WTC11 (cell line): Measurements from ENCODE around the gene PNRC1. TPM values are rescaled to one million over a fixed set of nuclear protein-coding genes. Genes with fewer than 3 reads are reported as not detected.

Experiments
- ATAC-seq: fragments of 200-7000 bp; cut with Tn5 transposase; 2 replicates; pipeline ENCODE4 v1.10.0; 2021; ENCODE audit warnings: mild to moderate bottlenecking, moderate library complexity
- CTCF ChIA-PET: fragments of 300-600 bp; sonication (Branson Sonifier 250); formaldehyde crosslinking; loops from one replicate; lab custom pipeline; 2021; ENCODE audit warnings: antibody characterized with exemption; lab: Charles Lee
- POLR2A ChIA-PET: fragments of 350-600 bp; sonication (Branson Sonifier 250); formaldehyde crosslinking; loops from one replicate; lab custom pipeline; 2021; ENCODE audit warnings: antibody characterized with exemption; lab: Charles Lee
- DNase-seq: peaks from one replicate; pipeline ENCODE4 v3.0.0; 2021; ENCODE audit warnings: low spot score
- H3K27ac Mint-ChIP-seq: 2 replicates; pipeline ENCODE4 v1.8.0; 2021; ENCODE audit warnings: mixed read lengths
- H3K27me3 Mint-ChIP-seq: 2 replicates; pipeline ENCODE4 v1.8.0; 2021; ENCODE audit warnings: low read depth, mild to moderate bottlenecking, moderate library complexity, mixed read lengths
- H3K36me3 Mint-ChIP-seq: 2 replicates; pipeline ENCODE4 v1.8.0; 2021; ENCODE audit warnings: mixed read lengths
- H3K4me1 Mint-ChIP-seq: 2 replicates; pipeline ENCODE4 v1.8.0; 2022; ENCODE audit warnings: mixed read lengths
- H3K4me3 Mint-ChIP-seq: 2 replicates; pipeline ENCODE4 v1.8.0; 2021; ENCODE audit warnings: mild to moderate bottlenecking, moderate library complexity, mixed read lengths
- H3K9me3 Mint-ChIP-seq: 2 replicates; pipeline ENCODE4 v1.8.0; 2021; ENCODE audit warnings: mixed read lengths
- ARID4B ChIP-seq: sonication (generic); formaldehyde crosslinking; IDR thresholded peaks from 2 replicates; pipeline ENCODE4 v1.8.0; 2023; ENCODE audit warnings: missing genetic modification reagents, mild to moderate bottlenecking, borderline replicate concordance
- E2F1 ChIP-seq: sonication (generic); formaldehyde crosslinking; IDR thresholded peaks from 2 replicates; pipeline ENCODE4 v1.8.0; 2022; ENCODE audit warnings: mild to moderate bottlenecking, missing genetic modification reagents
- ESRRA ChIP-seq: sonication (generic); formaldehyde crosslinking; IDR thresholded peaks from 2 replicates; pipeline ENCODE4 v1.8.1; 2022; ENCODE audit warnings: mild to moderate bottlenecking, missing genetic modification reagents, borderline replicate concordance
- ETV6 ChIP-seq: sonication (generic); formaldehyde crosslinking; IDR thresholded peaks from 2 replicates; pipeline ENCODE4 v1.8.1; 2022; ENCODE audit warnings: mild to moderate bottlenecking, missing genetic modification reagents
- FOXK1 ChIP-seq: sonication (generic); formaldehyde crosslinking; IDR thresholded peaks from 2 replicates; pipeline ENCODE4 v1.8.0; 2022; ENCODE audit warnings: mild to moderate bottlenecking, moderate library complexity, missing genetic modification reagents
- JAZF1 ChIP-seq: fragments of 250-450 bp; sonication (Bioruptor Pico); IDR thresholded peaks from 2 replicates; pipeline ENCODE4 v1.9.0; 2021; ENCODE audit warnings: moderate library complexity, mild to moderate bottlenecking, inconsistent platforms
- MAX ChIP-seq: sonication (generic); formaldehyde crosslinking; IDR thresholded peaks from 2 replicates; pipeline ENCODE4 v1.8.0; 2022; ENCODE audit warnings: mild to moderate bottlenecking, missing genetic modification reagents
- NR1H2 ChIP-seq: sonication (generic); formaldehyde crosslinking; IDR thresholded peaks from 2 replicates; pipeline ENCODE4 v1.9.0; 2021; ENCODE audit warnings: mild to moderate bottlenecking, moderate library complexity, missing genetic modification reagents
- PRRX2 ChIP-seq: fragments of 250-450 bp; sonication (Bioruptor Pico); IDR thresholded peaks from 2 replicates; pipeline ENCODE4 v1.8.0; 2021; ENCODE audit warnings: mild to moderate bottlenecking
- TCF7 ChIP-seq: sonication (generic); formaldehyde crosslinking; IDR thresholded peaks from 2 replicates; pipeline ENCODE4 v1.8.0; 2022; ENCODE audit warnings: mild to moderate bottlenecking, low read depth, missing genetic modification reagents, moderate library complexity
- ZMAT4 ChIP-seq: fragments of 250-450 bp; sonication (Bioruptor Pico); IDR thresholded peaks from 2 replicates; pipeline ENCODE4 v1.9.0; 2021; ENCODE audit warnings: mild to moderate bottlenecking
- ZNF396 ChIP-seq: fragments of 250-450 bp; sonication (Bioruptor Pico); IDR thresholded peaks from 2 replicates; pipeline ENCODE4 v1.8.0; 2021; ENCODE audit warnings: mild to moderate bottlenecking, moderate library complexity, borderline replicate concordance
- ZNF532 ChIP-seq: fragments of 250-450 bp; sonication (Bioruptor Pico); IDR thresholded peaks from 2 replicates; pipeline ENCODE4 v1.9.0; 2021; ENCODE audit warnings: mild to moderate bottlenecking, borderline replicate concordance
- total RNA-seq: library from RNA; stranded (reverse); gene quantifications from 3 replicates; pipeline ENCODE4 v1.2.3, GENCODE V29; 2021

PNRC1 gene
- total RNA-seq, 1 experiment from 2014 or later, result 39.0 TPM

GRCh38 chr6:89110284-89110683 lies 29.7 kb downstream of the PNRC1 start:
- Mint-ChIP-seq H3K36me3 (peaks cover 2% of the 10 kb centered on the region), H3K4me3 (no peak overlapping the region), H3K9me3 (no peaks in the 10 kb centered on the region), H3K4me1 (no peaks in the 10 kb centered on the region), H3K27me3 (no peaks in the 10 kb centered on the region; the same call in 1 of the 2 replicates), H3K27ac (no peak overlapping the region)
- POLR2A ChIA-PET, result no interaction called here
- CTCF ChIA-PET, result interaction anchor here (1.5 to 1.8 kb wide), 2 partner anchors 127 to 201 kb away, joined by 3 to 6 read pairs; no protein-coding TSS in a partner anchor
- no peak for TF ChIP-seq PRRX2
- no peak for TF ChIP-seq JAZF1 (CRISPR knock-in tag)
- no peak for TF ChIP-seq E2F1 (CRISPR knock-in tag)
- no peak for ATAC-seq
- no peak for DNase-seq

- H3K9me3 Mint-ChIP-seq, result no peaks in the 10 kb centered on the region
- H3K27ac Mint-ChIP-seq, result no peak overlapping the region
- no peak overlapping the region for H3K4me3 Mint-ChIP-seq
- H3K4me1 Mint-ChIP-seq, result peaks cover 2% of the 10 kb centered on the region
- ATAC-seq (no peak), DNase-seq (no peak)
- TF ChIP-seq TCF7 (CRISPR knock-in tag) (no peak), NR1H2 (no peak), ZMAT4 (CRISPR knock-in tag) (no peak), ETV6 (CRISPR knock-in tag) (no peak), ESRRA (CRISPR knock-in tag) (no peak), MAX (CRISPR knock-in tag) (no peak), ARID4B (CRISPR knock-in tag) (no peak), ZNF532 (CRISPR knock-in tag) (no peak), E2F1 (CRISPR knock-in tag) (no peak), FOXK1 (CRISPR knock-in tag) (no peak), ZNF396 (CRISPR knock-in tag) (no peak)
- CTCF ChIA-PET, result interaction anchor here (1.5 kb wide), 1 partner anchor 200 kb away, joined by 3 read pairs; no protein-coding TSS in a partner anchor
- peaks cover 15% of the 10 kb centered on the region for H3K27me3 Mint-ChIP-seq
- POLR2A ChIA-PET, result no interaction called here
- no peaks in the 10 kb centered on the region for H3K36me3 Mint-ChIP-seq
Observed at GRCh38 chr6:89111933-89112332, 31.4 kb downstream of the PNRC1 start.
